Esophagus squamous epithelium (tissue), 4 donors: ENCODE data around the gene NR2F1-AS1.

Experiments used
- CTCF ChIP-seq, 6 experiments: fragments of 450-650 bp in 4 of 6; fragments of 200-600 bp in 2 of 6; sonication (generic) in 2 of 6; IDR thresholded peaks; one replicate each; pipeline ENCODE4 v1.5.1; 2016 to 2019; ENCODE audit warnings: antibody characterized with exemption in 6 of 6, mild to moderate bottlenecking in 4 of 6, moderate library complexity in 4 of 6
- POLR2A ChIP-seq, 4 donors: fragments of 450-650 bp; IDR thresholded peaks; one replicate each; pipeline ENCODE4 v1.6.1; 2017; ENCODE audit warnings: antibody characterized with exemption in 4 of 4, mild to moderate bottlenecking in 4 of 4, moderate library complexity in 3 of 4

- no peak for TF ChIP-seq CTCF (IDR thresholded peaks at IDR 0.05)
- no peak for TF ChIP-seq POLR2A (IDR thresholded peaks at IDR 0.05)
These were observed 17.3 kb upstream of the NR2F1-AS1 start for GRCh38 chr5:93598091-93599000.
